ENCODE results near the gene UBE2U.
"Not testable (repeated sequence)": the region's sequence is repeated elsewhere in the genome, so short reads cannot be mapped to it uniquely, and the experiment has no call there.

Gene UBE2U

DNA sequence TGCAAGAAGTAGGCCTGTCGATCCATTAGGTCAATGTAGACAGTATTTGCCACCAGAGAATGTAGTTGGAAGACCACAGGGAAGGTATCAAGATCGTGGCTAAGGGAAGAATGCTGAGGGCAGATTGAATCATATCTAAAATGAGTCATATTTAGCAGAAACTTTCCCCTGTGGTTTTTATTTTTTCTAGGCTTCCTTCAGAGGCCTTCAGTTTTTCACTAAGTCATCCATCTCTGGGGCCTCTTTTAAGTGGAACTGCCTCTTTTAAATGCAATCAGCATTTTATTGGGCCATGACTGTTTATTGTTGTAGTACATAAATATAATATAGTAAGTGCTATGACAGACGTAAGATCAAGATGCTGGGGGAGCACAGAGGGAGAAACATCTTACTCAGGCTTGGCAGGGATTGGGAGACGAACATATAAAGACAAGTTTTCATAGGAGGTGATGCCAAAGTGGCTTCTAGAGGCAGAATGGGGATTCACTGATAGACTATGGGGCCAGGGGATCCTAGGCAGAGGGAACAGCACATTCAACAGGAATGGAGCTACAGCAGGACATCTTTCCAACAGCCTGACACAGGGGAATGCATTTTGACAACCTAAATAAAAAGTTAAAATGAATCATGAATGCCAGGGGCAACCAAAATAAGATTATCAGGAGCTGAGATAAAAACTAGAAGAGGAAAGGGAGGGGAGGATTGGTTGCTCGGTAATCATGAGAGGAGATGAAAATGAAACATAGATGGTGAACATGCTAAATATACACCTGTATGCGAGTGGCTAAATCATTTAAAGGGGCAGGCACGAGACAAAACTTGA lies 20.1 kb downstream of the UBE2U start:
- WGBS, 2 experiments (ENCODE audit: insufficient coverage in 2 of 2) = 92 to 96% methylated on average over 2 to 6 of the region's 7 CpGs
- H3K27ac ChIP-seq (ENCODE audit: low read depth, low read length, severe bottlenecking) = no peak overlapping the region
- H3K4me1 ChIP-seq (ENCODE audit: control insufficient read depth, insufficient read depth, low read length, poor library complexity, severe bottlenecking) = peaks cover 4% of the 10 kb centered on the region
- no peaks in the 10 kb centered on the region for H3K9me3 ChIP-seq (ENCODE audit: control insufficient read depth, low read length)
- no peaks in the 10 kb centered on the region for H3K36me3 ChIP-seq (ENCODE audit: control insufficient read depth, insufficient read depth, low read length)
- H3K4me3 ChIP-seq (ENCODE audit: extremely low read depth, insufficient read depth, low read length, poor library complexity, severe bottlenecking) = no peak overlapping the region

- H3K9me3 ChIP-seq (ENCODE audit: control insufficient read depth, low read length); H3K27ac ChIP-seq (ENCODE audit: low read depth, low read length, severe bottlenecking): not testable (repeated sequence)
- 82 to 96% methylated on average over 2 to 5 of the region's 7 CpGs for WGBS, 2 experiments (ENCODE audit: insufficient coverage in 2 of 2)
Observed at GRCh38 chr1:64224236-64224635, 20.8 kb downstream of the UBE2U start.

DNA sequence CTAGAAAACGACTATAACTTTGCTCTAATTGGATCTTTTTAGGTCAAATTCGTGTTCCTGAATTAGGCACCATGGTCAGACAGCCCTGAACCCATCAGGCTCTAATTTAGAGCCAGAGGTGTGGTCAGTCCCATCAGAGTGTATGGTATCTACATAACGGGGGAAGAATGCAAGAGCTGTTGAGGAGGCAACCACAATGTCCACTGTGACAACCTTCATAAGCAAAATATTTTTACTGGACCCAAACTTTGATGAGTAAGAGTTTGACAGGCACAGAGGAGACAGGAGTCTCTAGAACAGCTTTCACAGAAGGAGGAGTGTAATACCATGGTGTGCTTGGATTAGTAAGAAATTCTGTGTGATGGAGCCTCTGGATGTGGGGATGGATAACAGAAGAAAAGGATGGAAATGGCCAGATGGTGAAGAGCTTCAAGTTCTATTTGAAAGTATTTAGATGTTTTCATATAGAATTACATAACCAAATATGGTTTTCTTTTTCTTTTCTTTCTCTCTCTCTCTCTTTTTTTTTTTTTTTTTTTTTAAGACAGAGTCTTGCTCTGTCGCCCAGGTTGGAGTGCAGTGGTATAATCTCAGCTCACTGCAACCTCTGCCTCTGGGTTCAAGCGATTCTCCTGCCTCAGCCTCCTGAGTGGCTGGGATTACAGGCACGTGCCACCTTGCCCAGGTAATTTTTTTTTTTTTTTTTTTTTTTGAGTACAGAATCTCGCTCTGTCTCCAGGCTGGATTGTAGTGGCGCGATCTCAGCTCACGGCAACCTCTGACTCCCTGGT lies 24.9 kb downstream of the UBE2U start:
- Histone ChIP-seq H3K4me1 (ENCODE audit: control insufficient read depth, insufficient read depth, low read length, poor library complexity, severe bottlenecking) (peaks cover 2% of the 10 kb centered on the region), H3K9me3 (ENCODE audit: control insufficient read depth, low read length) (peaks cover 8% of the 10 kb centered on the region), H3K4me3 (ENCODE audit: extremely low read depth, insufficient read depth, low read length, poor library complexity, severe bottlenecking) (no peak overlapping the region), H3K27ac (ENCODE audit: low read depth, low read length, severe bottlenecking) (no peak overlapping the region), H3K36me3 (ENCODE audit: control insufficient read depth, insufficient read depth, low read length) (no peaks in the 10 kb centered on the region)
- 92 to 100% methylated on average over 2 to 6 of the region's 10 CpGs for WGBS, 2 experiments (ENCODE audit: insufficient coverage in 2 of 2)

More at GRCh38 chr1:64224236-64224635, 20.8 kb downstream of the UBE2U start:
- H3K4me3 ChIP-seq (ENCODE audit: extremely low read depth, insufficient read depth, low read length, poor library complexity, severe bottlenecking); H3K4me1 ChIP-seq (ENCODE audit: control insufficient read depth, insufficient read depth, low read length, poor library complexity, severe bottlenecking); H3K36me3 ChIP-seq (ENCODE audit: control insufficient read depth, insufficient read depth, low read length): not testable (repeated sequence)

GRCh38 chr1:64229307-64229706 lies 25.9 kb downstream of the UBE2U start:
- 83% methylated on average over 1 of the region's 3 CpGs; no CpG with 5 or more reads in 1 of the 2 experiments for WGBS, 2 experiments (ENCODE audit: insufficient coverage in 2 of 2)
- Histone ChIP-seq H3K27ac (ENCODE audit: low read depth, low read length, severe bottlenecking) (no peak overlapping the region), H3K9me3 (ENCODE audit: control insufficient read depth, low read length) (peaks cover 8% of the 10 kb centered on the region), H3K4me1 (ENCODE audit: control insufficient read depth, insufficient read depth, low read length, poor library complexity, severe bottlenecking) (no peaks in the 10 kb centered on the region), H3K36me3 (ENCODE audit: control insufficient read depth, insufficient read depth, low read length) (no peaks in the 10 kb centered on the region), H3K4me3 (ENCODE audit: extremely low read depth, insufficient read depth, low read length, poor library complexity, severe bottlenecking) (no peak overlapping the region)

- H3K4me1 ChIP-seq (ENCODE audit: control insufficient read depth, insufficient read depth, low read length, poor library complexity, severe bottlenecking) = no peaks in the 10 kb centered on the region
- no peak overlapping the region for H3K4me3 ChIP-seq (ENCODE audit: extremely low read depth, insufficient read depth, low read length, poor library complexity, severe bottlenecking)
- peaks cover 8% of the 10 kb centered on the region for H3K9me3 ChIP-seq (ENCODE audit: control insufficient read depth, low read length)
- H3K27ac ChIP-seq (ENCODE audit: low read depth, low read length, severe bottlenecking) = peak overlapping the region; percentile 73
- 39 to 44% methylated on average over 3 of the region's 4 CpGs for WGBS, 2 experiments (ENCODE audit: insufficient coverage in 2 of 2)
- no peaks in the 10 kb centered on the region for H3K36me3 ChIP-seq (ENCODE audit: control insufficient read depth, insufficient read depth, low read length)
Observed at GRCh38 chr1:64231153-64231552, 27.7 kb downstream of the UBE2U start.

GRCh38 chr1:64231654-64232053 lies 28.2 kb downstream of the UBE2U start:
- Histone ChIP-seq H3K36me3 (ENCODE audit: control insufficient read depth, insufficient read depth, low read length) (no peaks in the 10 kb centered on the region), H3K27ac (ENCODE audit: low read depth, low read length, severe bottlenecking) (peak overlapping the region; percentile 73), H3K4me1 (ENCODE audit: control insufficient read depth, insufficient read depth, low read length, poor library complexity, severe bottlenecking) (no peaks in the 10 kb centered on the region)

GRCh38 chr1:64234714-64235113 lies 31.3 kb downstream of the UBE2U start:
- H3K36me3 ChIP-seq (ENCODE audit: control insufficient read depth, insufficient read depth, low read length) = no peaks in the 10 kb centered on the region
- H3K4me3 ChIP-seq (ENCODE audit: extremely low read depth, insufficient read depth, low read length, poor library complexity, severe bottlenecking) = no peak overlapping the region
- H3K9me3 ChIP-seq (ENCODE audit: control insufficient read depth, low read length) = peaks cover 8% of the 10 kb centered on the region
- no peaks in the 10 kb centered on the region for H3K4me1 ChIP-seq (ENCODE audit: control insufficient read depth, insufficient read depth, low read length, poor library complexity, severe bottlenecking)
- no peak overlapping the region for H3K27ac ChIP-seq (ENCODE audit: low read depth, low read length, severe bottlenecking)

More at GRCh38 chr1:64231654-64232053, 28.2 kb downstream of the UBE2U start:
- H3K4me3 ChIP-seq (ENCODE audit: extremely low read depth, insufficient read depth, low read length, poor library complexity, severe bottlenecking) = no peak overlapping the region
- peaks cover 8% of the 10 kb centered on the region for H3K9me3 ChIP-seq (ENCODE audit: control insufficient read depth, low read length)

- Histone ChIP-seq H3K4me1 (ENCODE audit: control insufficient read depth, insufficient read depth, low read length, poor library complexity, severe bottlenecking) (no peaks in the 10 kb centered on the region), H3K4me3 (ENCODE audit: extremely low read depth, insufficient read depth, low read length, poor library complexity, severe bottlenecking) (no peak overlapping the region), H3K9me3 (ENCODE audit: control insufficient read depth, low read length) (peaks cover 8% of the 10 kb centered on the region)
Observed at GRCh38 chr1:64235181-64235580, 31.8 kb downstream of the UBE2U start.

GRCh38 chr1:64235910-64236309 lies 32.5 kb downstream of the UBE2U start:
- WGBS, 2 experiments (ENCODE audit: insufficient coverage in 2 of 2) = no CpG with 5 or more reads among the region's 1 CpG
- H3K9me3 ChIP-seq (ENCODE audit: control insufficient read depth, low read length) = peaks cover 8% of the 10 kb centered on the region
- no peaks in the 10 kb centered on the region for H3K36me3 ChIP-seq (ENCODE audit: control insufficient read depth, insufficient read depth, low read length)
- H3K4me3 ChIP-seq (ENCODE audit: extremely low read depth, insufficient read depth, low read length, poor library complexity, severe bottlenecking) = no peak overlapping the region
- H3K27ac ChIP-seq (ENCODE audit: low read depth, low read length, severe bottlenecking) = no peak overlapping the region
- no peaks in the 10 kb centered on the region for H3K4me1 ChIP-seq (ENCODE audit: control insufficient read depth, insufficient read depth, low read length, poor library complexity, severe bottlenecking)

More at GRCh38 chr1:64235181-64235580, 31.8 kb downstream of the UBE2U start:
- no peak overlapping the region for H3K27ac ChIP-seq (ENCODE audit: low read depth, low read length, severe bottlenecking)
- no peaks in the 10 kb centered on the region for H3K36me3 ChIP-seq (ENCODE audit: control insufficient read depth, insufficient read depth, low read length)

DNA sequence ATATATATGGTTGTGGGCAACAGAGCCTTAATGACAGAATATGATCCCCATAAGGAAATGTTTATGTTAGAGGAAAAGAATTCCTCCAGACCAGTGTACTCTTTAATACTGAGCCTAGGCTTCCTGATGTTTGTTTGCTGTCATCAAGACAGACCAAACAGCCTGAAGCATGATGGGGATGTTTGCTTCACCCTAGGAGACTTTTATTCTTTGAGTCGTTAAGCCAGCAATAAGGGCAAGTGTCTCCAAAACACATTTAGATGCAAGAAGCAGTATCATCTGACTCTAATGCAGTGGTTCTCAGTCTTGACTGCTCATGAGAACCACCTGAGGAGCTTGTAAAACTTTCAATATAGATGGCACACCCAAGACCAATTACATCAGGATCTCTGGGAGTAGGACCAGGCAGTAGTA lies 33.1 kb downstream of the UBE2U start:
- no peak overlapping the region for H3K27ac ChIP-seq (ENCODE audit: low read depth, low read length, severe bottlenecking)
- WGBS, 2 experiments (ENCODE audit: insufficient coverage in 2 of 2) = 29% methylated on average over 1 of the region's 1 CpG; no CpG with 5 or more reads in 1 of the 2 experiments

DNA sequence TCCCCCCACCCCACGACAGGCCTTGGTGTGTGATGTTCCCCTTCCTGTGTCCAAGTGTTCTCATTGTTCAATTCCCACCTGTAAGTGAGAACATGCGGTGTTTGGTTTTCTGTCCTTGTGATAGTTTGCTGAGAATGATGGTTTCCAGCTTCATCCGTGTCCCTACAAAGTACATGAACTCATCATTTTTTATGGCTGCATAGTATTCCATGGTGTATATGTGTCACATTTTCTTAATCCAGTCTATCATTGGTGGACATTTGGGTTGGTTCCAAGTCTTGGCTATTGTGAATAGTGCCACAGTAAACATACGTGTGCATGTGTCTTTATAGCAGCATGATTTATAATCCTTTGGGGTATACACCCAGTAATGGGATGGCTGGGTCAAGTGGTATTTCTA lies 36.1 kb downstream of the UBE2U start:
- not testable (repeated sequence) for H3K9me3 ChIP-seq (ENCODE audit: control insufficient read depth, low read length); H3K36me3 ChIP-seq (ENCODE audit: control insufficient read depth, insufficient read depth, low read length); H3K27ac ChIP-seq (ENCODE audit: low read depth, low read length, severe bottlenecking); H3K4me1 ChIP-seq (ENCODE audit: control insufficient read depth, insufficient read depth, low read length, poor library complexity, severe bottlenecking); H3K4me3 ChIP-seq (ENCODE audit: extremely low read depth, insufficient read depth, low read length, poor library complexity, severe bottlenecking)
- WGBS, 2 experiments (ENCODE audit: insufficient coverage in 2 of 2) = 100% methylated on average over 1 of the region's 4 CpGs; no CpG with 5 or more reads in 1 of the 2 experiments

More for the DNA sequence above, 33.1 kb downstream of the UBE2U start:
- Histone ChIP-seq H3K36me3 (ENCODE audit: control insufficient read depth, insufficient read depth, low read length) (no peaks in the 10 kb centered on the region), H3K9me3 (ENCODE audit: control insufficient read depth, low read length) (peaks cover 3% of the 10 kb centered on the region), H3K4me3 (ENCODE audit: extremely low read depth, insufficient read depth, low read length, poor library complexity, severe bottlenecking) (no peak overlapping the region), H3K4me1 (ENCODE audit: control insufficient read depth, insufficient read depth, low read length, poor library complexity, severe bottlenecking) (no peaks in the 10 kb centered on the region)
